NCI-H748 (cell line): Measurements from ENCODE around the gene ZNF646.
"Not testable (repeated sequence)": the region's sequence is repeated elsewhere in the genome, so short reads cannot be mapped to it uniquely, and the experiment has no call there.

Source experiments
- DNase-seq: peaks from one replicate; lab custom pipeline; 2025; ENCODE audit not compliant: unreplicated experiment; lab: John Stamatoyannopoulos, UW

ZNF646 gene

DNA sequence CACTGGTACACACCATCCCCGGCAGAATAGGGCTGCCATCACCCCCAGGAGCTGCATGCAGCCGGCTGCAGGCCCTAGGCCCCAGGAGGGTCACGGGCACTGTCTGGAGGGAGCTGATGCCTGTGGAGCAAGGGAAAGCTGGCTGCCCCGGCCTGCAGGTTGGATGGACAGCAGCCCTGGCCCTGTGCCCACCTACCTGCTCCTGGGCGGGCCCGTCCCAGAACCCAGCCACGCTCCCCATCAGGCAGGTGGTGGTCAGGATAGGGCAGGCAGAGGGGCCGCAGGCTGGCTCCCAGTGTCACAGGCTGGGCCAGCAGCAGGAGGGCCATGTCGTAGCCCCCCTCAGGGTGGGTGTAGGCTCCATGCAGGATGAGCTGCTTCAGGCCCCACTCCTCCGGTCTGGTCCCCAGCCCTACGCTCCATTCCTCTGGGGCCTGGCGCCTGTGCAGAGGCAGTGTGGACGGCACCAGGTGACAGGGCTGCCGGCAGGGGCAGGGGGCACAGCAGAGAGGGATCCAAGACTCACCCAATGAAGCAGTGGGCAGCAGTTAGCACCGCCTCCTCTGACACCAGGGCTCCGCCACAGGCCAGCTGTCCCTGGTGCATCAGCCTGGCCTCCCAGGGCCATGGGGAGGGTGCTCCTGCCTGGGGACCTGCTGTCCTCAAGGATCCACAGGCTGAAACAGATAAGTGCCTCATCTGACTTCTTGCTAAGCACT lies 10.5 kb downstream of the ZNF646 start:
- no peak for DNase-seq

DNA sequence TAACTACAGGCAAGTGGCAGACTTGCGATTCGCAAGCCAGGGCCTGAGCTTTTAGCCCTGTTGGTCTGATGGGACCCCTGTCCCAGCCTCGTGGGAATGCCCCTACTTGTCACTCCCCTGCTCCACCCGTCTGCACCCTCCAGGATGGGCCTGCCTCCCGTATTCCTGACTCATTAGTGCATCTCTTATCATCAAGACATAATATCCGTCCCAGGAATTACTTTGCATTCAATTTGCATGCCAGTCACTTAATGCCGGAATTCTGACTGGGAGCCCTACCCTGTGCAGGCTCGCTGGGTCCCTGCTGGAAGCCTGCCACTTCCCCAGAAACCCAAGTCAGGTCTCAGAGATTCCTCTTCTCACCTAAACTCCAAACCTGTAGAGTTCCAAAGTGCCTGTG lies 11.2 kb downstream of the ZNF646 start:
- DNase-seq, result no peak

DNA sequence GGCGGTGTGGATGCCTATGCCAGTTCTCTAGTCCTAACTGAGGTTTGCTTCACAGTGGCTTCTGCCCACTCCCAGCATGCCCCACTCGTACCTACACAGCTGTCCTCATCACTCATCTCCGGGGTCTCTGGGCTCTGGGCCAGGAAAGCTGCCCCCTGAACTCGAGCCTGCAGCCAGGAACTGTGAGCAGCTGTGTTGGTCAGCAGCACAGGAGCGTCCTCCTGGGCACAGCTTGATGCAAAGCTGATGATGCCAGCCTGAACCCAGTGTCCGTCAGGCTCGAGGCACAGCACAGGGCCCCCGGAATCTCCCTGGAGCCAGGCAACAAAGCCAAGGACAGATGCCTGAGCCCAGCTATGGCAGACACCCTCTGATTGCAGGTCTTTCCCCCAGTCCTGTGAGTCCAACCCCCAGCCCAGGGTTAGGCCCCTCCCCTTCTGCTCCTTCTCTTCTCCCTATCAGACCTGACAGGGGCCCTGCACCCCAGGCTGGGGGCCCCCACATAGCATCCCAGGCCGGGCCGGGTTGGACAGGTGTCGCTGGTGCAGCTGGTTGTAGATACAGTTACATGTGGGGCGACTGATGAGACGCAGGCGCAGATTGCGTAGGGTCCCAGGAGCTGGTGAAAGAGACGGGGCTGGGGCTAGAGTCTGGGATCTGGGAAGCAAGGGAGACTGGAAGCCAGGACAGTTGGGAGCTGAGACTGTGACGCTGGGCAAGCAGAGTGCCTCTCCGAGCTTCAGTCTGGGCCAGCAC lies 11.8 kb downstream of the ZNF646 start:
- no peak for DNase-seq

DNA sequence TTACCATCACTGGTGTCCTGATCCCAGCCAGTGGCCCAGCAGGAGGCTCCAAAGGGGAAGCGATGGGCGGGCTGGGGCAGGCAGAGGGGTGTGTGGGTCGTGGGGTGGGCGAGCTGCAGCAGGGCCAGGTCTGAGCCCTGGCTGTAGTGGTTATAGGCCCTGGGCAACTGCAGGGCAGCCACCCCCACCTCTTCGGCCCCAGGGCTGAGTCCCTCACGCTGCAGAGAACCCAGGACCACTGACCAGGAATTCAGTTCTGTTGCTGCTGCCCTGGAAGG lies 12.3 kb downstream of the ZNF646 start:
- no peak for DNase-seq

DNA sequence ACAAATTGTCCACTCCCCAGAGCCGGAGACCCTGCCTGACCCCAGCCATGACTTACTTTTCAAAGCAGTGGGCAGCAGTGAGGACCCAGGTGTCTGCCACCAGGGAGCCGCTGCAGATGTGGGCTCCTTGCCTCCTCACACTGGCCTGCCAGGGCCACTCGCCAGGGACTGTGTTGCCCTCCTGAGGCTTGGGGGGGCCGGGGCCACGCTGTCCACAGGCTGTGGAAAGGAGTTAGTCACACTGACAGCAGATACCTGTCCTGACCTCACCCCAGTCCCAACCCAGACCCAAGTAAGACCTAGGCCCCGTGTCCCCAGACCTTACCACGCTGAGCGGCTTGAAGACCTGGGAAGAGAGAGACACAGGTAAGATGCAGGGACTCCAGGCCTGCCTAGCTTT lies 13.3 kb downstream of the ZNF646 start:
- DNase-seq, result no peak

DNA sequence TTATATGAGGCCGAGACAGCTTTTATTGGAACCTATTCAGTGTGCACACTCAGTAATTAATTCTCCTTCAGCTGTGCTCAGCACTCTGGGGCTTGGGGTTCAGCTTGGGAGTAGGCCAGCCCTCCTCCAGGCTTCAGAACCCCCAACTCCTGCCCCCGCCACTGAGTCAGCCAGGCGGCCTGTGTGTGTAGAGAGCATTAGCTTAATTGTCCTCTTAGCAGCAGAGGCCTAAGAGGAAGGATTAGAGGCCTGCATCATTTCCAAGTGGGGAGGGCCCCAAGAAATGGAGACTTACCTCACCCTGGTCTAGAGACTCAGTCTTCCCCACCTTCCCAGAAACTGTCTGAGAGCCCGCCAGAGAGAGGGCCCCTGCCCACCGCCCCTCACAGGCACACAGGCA lies 13.7 kb downstream of the ZNF646 start:
- DNase-seq, result no peak

DNA sequence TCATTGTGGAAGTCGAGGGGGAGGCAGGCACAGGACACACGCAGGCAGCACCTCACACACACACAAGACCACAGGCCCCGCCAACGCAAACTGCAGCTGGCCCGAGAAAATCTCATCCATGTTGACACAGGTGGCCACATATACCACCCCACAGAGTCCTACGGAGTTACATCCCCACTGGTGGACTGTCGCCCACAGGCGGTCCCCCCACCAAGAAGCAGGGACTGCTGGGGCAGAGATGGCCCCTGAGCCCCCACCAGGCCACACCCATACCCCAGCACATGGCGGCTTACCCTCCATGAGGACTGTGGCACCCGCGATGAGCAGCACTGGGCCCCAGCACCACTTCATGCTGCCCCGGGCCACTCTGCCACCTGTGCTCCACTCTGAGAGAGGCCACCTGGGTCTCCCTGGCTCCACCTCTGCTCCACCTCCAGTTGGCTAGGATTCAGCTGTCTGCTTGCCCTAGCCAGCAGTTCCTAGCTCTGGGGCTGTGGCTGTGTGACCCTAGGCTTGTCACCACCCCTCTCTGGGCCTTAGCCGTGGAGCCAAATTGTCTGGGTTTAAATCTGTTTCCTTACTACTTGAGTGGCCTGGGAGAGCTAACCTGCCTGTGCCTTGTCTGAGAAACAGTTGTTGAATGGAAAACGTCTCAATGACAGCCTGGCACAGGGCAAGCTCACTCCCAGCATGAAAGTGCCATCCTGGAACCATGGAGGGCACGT lies 14.4 kb downstream of the ZNF646 start, which contains the start of gene PRSS53:
TSS of gene PRSS53 (minus strand) at position 485 of the 725 bp plus-strand sequence. CDS start at position 351, 134 bp downstream.
- no peak for DNase-seq

DNA sequence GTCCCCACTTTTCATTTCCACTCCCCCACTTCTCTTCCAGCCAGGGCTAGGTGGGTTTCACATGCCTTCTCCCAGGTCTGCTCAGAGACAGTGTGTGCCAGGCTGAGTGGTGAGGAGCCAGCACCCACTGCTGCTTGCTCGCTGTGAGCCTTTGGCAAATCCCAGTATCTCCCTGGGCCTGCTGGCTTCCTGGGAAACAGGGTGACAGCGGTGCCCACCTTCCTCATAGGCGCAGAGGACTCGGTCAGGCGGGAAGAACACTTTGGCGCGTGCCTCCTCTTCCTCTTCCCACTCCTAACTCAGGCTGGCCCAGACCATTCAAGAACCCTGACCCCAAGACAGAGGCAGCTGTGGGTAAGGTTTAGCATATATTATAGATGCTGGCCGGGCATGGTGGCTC lies 15.0 kb downstream of the ZNF646 start:
- DNase-seq, result no peak

DNA sequence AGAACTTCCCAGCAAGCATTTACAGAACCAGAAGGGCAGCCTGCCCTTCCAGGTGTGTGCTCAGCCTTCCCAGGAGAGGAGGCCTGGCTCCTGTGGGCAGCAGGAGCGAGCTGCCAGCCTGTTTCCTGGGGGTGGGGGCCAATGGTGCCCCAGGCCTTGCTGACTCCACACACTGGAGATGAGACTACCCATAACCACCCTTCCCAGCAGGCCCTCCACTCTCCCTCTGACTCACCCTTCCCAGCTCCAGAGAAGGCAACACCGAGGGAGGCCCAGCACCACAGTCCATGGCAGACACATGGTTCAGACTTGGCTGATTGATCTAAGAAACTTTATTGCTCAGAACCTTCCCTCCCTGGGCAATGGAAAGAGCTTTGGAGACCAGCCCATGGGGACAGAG lies 16.3 kb downstream of the ZNF646 start:
- no peak for DNase-seq

DNA sequence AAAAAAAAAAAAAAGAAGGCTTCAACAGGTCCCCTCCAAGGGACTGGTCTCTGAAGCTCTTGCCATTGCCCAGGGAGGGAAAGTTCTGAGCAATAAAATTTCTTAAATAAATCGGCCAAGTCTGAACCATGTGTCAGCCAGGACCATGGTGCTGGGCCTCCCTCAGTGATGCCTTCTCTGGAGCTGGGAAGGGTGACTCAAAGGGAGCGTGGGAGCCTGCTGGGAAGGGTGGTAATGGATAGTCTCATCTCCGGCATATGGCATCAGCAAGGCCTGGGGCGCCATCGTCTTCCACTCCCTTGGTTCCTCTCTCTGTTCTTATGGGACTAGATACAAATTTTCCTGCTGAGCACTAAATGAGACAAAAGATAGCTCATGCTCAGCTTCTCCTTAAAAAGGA lies 18.1 kb downstream of the ZNF646 start:
- no peak for DNase-seq

DNA sequence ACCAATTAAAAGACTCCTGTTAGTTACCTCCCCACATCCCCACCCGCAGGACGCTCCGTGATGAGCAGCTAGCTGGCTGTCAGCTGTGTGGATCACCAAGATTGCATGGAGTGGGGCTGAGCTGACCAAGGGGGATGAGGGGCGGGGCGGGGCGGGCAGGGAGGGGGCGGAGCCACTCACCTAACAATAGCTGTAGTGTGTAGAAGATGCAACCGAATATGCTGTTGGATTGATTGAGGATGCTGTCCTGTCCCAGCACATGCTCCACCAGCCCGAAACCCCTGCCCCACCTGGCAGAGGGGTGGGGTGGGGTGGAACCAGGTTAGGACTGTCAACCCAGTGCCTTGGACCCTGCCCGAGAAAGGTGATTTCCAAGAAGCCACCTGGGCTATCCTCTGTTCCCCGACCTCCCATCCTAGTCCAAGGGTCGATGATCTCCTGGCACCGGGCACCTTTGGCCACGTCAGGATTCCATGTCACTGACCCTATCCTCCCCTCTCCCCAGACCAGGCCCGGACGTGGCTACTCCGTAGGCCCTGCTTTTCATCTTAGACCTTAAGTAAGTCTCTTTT lies 19.0 kb downstream of the ZNF646 start:
- peak; percentile 49 for DNase-seq

DNA sequence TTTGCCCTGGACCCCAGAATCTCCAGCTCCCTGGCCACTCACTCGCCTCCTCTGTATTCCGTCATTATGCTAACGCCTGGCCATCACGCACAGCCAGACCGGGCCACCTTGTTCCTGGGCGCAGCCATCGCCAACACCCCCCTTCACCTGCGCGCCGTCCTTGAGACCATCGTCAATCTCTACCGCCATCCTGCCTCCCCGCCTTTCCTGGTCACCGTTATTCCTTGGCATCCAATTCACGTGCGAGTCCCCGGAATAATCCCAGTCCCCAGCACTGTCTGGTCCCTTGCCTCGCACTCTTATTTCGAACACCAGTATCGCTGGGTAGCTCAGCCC lies 19.8 kb downstream of the ZNF646 start:
- DNase-seq, result peak; percentile 32

DNA sequence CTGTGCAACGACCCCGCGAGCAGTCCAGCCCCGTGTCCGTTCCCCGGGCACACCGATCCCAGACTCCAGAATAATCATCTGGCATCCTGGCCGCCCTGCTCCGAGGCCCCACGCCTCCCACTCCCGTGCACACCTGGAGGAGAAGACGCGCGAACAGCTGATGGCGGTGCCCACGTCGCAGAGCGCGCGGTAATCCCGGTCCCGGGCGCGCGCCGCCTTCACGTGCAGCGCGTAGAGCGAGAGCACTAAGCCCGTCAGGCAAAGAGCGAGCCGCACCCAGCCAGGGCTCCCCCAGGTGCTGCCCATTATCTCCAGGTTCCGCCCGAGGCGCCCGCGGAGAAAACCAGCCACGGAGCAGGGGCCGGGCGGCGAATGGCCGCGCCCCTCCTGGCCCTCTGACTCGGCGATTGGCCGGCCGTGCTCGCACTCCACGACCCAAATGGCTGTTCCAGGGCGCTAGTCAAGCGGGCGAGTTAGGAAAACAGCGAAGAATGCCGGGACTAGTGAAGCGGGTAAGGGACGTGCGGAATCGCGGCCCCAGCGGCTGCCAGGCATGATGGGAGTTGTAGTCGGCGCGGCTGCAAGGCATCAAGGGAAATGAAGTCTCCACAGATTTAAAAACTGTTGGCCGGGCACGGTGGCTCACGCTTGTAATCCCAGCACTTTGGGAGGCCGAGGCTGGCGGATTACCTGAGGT lies 20.4 kb downstream of the ZNF646 start, which contains the start of gene VKORC1:
TSS of gene VKORC1 (minus strand) at position 374 of the 697 bp plus-strand sequence. CDS start at position 306, 68 bp downstream.
- DNase-seq, result peak; percentile 97

DNA sequence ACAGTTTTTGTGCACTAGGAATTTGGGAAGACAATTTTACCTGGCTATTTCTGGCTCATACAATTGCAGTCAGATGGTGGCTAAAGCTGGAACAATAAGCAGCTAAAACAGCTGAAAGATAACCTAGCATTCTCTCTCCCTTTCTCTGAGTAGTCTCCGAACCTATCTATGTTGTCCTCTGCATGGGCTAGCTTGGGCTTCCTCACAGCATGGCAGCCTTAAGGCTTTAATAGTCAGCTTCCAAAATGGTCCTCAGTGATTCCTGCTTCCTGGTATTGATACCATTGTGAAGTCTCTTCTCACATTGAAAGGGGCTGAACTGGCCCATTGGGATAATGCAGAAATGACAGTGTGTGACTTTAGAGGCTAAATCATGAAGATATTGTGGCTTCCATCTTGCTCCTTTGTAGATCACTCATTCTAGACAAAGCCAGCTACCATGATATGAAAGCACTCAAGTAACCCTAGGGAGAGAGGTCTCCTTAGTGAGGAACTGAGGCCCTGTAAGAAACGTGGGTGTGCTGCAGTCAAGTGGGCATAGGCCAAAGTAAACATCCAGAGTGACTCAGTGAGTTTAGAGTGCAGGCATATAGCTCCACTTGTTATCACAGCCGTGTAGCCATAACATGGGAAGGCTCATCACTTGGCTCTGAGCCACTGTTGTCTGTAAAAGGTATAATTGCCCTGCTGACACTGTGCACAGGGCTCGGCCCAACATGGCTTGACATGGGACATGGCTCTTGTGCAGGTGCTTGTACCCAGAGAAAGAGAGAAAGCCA lies 25.8 kb downstream of the ZNF646 start:
- no peak for DNase-seq

DNA sequence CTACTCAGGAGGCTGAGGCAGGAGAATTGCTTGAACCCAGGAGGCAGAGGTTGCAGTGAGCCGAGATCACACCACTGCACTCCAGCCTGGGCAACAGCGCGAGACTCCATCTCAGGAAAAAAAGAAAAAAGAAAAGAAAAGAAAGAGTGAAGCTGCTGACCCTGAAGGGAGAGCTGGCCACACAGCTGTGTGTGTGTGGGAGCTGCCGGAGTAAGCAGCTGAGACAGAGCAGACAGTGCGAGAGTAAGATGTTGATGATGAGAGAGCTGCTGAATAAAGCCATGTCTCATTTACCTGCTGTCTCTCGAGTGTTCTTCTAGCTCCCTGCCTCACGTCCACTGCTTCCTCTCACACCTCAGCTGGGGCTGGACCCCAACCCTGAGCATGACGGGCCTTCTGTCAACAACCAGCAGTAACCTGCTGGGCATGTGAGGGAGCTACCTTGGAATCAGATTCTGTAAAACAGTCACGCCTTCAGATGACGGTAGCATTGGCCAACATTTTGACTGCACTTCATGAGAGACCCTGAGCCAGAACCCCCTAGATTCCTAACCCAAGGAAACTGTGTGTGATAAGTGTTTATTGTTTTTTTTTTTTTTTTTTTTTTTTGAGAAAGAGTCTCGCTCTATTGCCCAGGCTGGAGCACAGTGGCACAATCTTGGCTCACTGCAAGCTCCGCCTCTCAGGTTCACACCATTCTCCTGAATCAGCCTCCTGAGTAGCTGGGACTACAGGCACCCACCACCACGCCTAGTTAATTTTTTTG lies 26.8 kb downstream of the ZNF646 start:
- DNase-seq, result not testable (repeated sequence)

DNA sequence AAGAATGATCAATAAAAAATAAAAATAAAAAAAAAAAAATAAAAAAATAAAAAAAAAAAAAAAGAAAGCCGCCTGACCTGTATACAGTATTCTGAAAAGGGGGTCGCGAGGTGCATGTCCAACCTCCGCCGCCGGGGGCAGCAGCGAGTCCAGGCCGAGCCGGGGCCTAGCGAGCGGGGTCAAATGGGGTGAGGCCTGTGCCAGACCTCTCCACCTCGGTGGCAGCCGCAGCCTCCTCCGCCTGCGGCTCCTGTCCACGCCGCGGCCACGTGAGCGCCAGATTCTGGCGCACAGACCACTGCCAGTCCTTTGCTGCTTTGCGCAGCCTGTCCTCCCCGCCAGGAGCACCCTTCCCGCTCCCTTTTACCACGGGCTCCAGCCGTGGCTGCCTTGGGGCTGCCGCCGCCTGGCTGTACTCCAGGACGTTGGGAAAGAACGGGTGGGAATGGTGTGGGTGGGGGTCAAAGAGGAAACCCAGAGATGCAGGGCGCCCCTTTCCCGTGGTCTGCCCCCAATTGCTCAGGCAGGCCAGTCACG lies 31.5 kb downstream of the ZNF646 start:
- peak; percentile 23 for DNase-seq

DNA sequence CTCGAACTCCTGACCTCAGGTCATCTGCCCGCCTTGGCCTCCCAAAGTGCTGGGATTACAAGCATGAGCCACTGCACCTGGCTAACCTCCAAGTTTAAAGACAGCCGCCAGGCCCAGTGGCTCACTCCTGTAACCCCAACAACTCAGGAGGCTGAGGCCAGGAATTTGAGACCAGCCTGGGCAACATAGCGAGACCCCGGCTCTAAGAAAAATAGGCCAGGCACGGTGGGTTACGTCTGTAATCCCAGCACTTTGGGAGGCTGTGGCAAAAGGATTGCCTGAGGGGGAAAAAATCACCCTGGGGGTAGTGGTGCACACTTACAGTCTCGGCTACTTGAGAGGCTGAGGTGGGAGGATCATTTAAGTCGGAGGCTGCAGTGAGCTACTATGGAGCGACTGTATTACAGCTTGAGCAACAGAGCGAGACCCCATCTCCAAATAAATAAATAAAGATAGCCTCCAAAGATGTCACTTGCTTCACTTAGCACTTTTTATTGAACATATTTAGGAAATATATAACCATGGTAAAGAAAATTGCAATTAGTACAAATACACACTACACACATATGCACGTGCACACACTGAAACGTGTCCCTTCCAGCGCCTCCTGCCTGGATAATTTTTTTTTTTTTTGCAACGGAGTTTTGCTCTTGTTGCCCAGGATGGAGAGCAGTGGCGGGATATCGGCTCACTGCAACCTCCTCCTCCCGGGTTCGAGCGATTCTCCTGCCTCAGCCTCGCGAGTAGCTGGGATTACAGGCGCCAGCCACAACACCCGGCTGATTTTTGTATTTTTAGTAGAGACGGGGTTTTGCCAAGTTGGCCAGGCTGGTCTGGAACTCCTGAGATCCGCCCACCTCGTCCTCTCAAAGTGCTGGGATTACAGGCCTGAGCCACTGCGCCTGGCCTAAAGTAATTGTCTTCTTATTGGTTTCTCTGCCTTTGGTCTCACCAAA lies 32.6 kb downstream of the ZNF646 start:
- DNase-seq, result no peak

DNA sequence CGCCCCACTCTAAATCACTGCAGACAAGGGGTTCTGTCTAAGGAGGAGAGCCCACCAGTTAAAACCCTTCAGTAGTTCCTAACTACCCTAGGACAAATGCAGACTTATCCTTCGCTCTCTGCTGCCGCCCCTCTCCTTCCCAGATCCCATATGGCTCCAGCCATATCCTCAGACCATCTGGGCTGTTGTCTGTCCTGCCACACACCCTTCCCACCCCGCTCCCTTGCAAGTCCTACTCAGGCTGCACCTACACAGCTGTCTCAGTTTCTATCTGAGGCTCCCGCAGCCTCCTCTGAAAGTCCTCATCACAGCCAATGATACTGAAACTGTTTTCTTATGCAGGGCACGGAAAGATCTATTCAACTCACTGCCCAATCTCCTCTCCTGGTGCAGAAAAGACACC lies 33.2 kb downstream of the ZNF646 start:
- no peak for DNase-seq
